Brain microvascular endothelial cell (primary cell): ENCODE data around the gene RBBP8NL.

Experiments
- DNase-seq: peaks from one replicate; pipeline ENCODE4 v3.0.0-alpha.2; 2020
- H3K27ac ChIP-seq: fragments of 250-450 bp; sonication (Bioruptor Pico); 2 replicates; pipeline ENCODE4 v1.5.1; 2020; ENCODE audit warnings: mild to moderate bottlenecking, moderate library complexity
- H3K27me3 ChIP-seq: fragments of 250-450 bp; sonication (Bioruptor Pico); replicated peaks from 2 replicates; pipeline ENCODE4 v1.5.1; 2020; ENCODE audit warnings: mild to moderate bottlenecking
- H3K36me3 ChIP-seq: fragments of 250-450 bp; sonication (Bioruptor Pico); replicated peaks from 2 replicates; pipeline ENCODE4 v1.5.1; 2020; ENCODE audit warnings: mild to moderate bottlenecking
- H3K4me3 ChIP-seq: 2 replicates; pipeline ENCODE4 v1.5.1; 2011; ENCODE audit warnings: low read depth, mild to moderate bottlenecking, control low read depth, low read length, moderate library complexity
- CTCF ChIP-seq: IDR thresholded peaks from 2 replicates; pipeline ENCODE4 v1.5.1; 2011; ENCODE audit warnings: low read depth, mild to moderate bottlenecking, moderate library complexity, low read length, control low read depth, inconsistent platforms; ENCODE audit errors: missing control alignments
- in situ Hi-C: cut with HindIII; loops from 2 replicates; pipeline ENCODE4 v1.10.0; 2017; ENCODE audit warnings: low sequenced_read_pairs, low pct_ligation_motif_present

RBBP8NL gene

GRCh38 chr20:62386383-62387218 is 40.7 kb downstream of the RBBP8NL start, which contains the start of gene RPS21:
Gene RPS21 (plus strand): TSS chr20:62387103. CDS start chr20:62387339, 236 bp downstream.
- Histone ChIP-seq H3K4me3 (peak within 1 kb of the TSS; percentile 98), H3K27ac (peak within 1 kb of the TSS; percentile 74), H3K36me3 (peaks cover 27% of the 10 kb centered on the region), H3K27me3 (no peaks in the 10 kb centered on the region)
- peak; percentile 80 for DNase-seq
- in situ Hi-C loops: loop anchor here (25.0 kb wide), 1 partner anchor 99 kb away; no protein-coding TSS in a partner anchor
- TF ChIP-seq CTCF: no peak

GRCh38 chr20:62382306-62383198 is 44.8 kb downstream of the RBBP8NL start:
- peak; percentile 65 for DNase-seq
- in situ Hi-C loops: loop anchor here (25.0 kb wide), 1 partner anchor 95 kb away; no protein-coding TSS in a partner anchor
- TF ChIP-seq CTCF: peak; percentile 96
- H3K36me3 ChIP-seq: peaks cover 5% of the 10 kb centered on the region
- H3K4me3 ChIP-seq: no peak overlapping the region
- H3K27ac ChIP-seq: no peak overlapping the region
- H3K27me3 ChIP-seq: no peaks in the 10 kb centered on the region

GRCh38 chr20:62381842-62382241 is 45.5 kb downstream of the RBBP8NL start:
- no peak for DNase-seq
- Histone ChIP-seq H3K36me3 (peaks cover 5% of the 10 kb centered on the region), H3K27me3 (no peaks in the 10 kb centered on the region), H3K4me3 (no peak overlapping the region), H3K27ac (no peak overlapping the region)
- TF ChIP-seq CTCF: no peak
- in situ Hi-C loops: loop anchor here (25.0 kb wide), 1 partner anchor 95 kb away; no protein-coding TSS in a partner anchor

GRCh38 chr20:62381202-62381797 is 46.0 kb downstream of the RBBP8NL start:
- DNase-seq: peak; percentile 51
- no peak for TF ChIP-seq CTCF
- in situ Hi-C loops: loop anchor here (25.0 kb wide), 1 partner anchor 94 kb away; no protein-coding TSS in a partner anchor
- H3K27me3 ChIP-seq: no peaks in the 10 kb centered on the region
- peak overlapping the region; percentile 8 for H3K27ac ChIP-seq
- H3K36me3 ChIP-seq: peaks cover 5% of the 10 kb centered on the region
- no peak overlapping the region for H3K4me3 ChIP-seq

- no peak for DNase-seq
- H3K27ac ChIP-seq: no peak overlapping the region
- no peaks in the 10 kb centered on the region for H3K27me3 ChIP-seq
- H3K36me3 ChIP-seq: peaks cover 5% of the 10 kb centered on the region
- no peak overlapping the region for H3K4me3 ChIP-seq
- in situ Hi-C loops: loop anchor here (25.0 kb wide), 1 partner anchor 91 kb away; no protein-coding TSS in a partner anchor
- TF ChIP-seq CTCF: no peak
Observed at GRCh38 chr20:62378215-62378614, 49.1 kb downstream of the RBBP8NL start.
